ENCODE measurements around the gene PACRGL. TPM values are rescaled to one million over a fixed set of nuclear protein-coding genes. Genes with fewer than 3 reads are reported as not detected.
"Not testable (repeated sequence)": the region's sequence is repeated elsewhere in the genome, so short reads cannot be mapped to it uniquely, and the experiment has no call there.

Gene PACRGL
- total RNA-seq, 4 donors from 2014 or later = 17.1 to 50.3 (median 25.1) TPM

DNA sequence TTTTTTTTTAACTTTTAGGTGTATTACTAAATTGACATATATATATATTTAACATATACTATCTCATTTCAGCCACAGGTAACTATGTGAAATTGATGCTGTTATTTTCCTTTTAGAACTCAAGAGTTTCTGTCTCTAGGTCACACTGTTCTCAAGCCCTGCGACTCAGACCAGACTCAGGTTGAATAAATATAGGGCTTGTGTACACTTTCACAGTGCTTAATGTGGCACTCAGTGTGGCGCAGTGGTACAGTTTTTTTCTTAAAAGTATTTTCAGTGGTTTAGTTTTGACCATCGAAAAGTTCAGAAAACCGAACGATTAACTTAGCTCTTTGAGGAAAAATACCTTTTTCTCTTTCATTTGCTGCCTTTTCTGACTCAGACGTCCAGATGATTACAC is 24.7 kb downstream of the PACRGL start:
- Histone ChIP-seq H3K9me3 (peaks cover 0 to 7% (median 0%) of the 10 kb centered on the region in 4 donors), H3K4me1 (no peaks in the 10 kb centered on the region), H3K36me3 (peaks cover 0 to 48% (median 3%) of the 10 kb centered on the region in 3 donors), H3K27ac (no peak overlapping the region), H3K27me3 (no peaks in the 10 kb centered on the region), H3K4me3 (no peak overlapping the region)
- TF ChIP-seq POLR2A (IDR thresholded peaks at IDR 0.05) = no peak
- TF ChIP-seq, protein P1, sequence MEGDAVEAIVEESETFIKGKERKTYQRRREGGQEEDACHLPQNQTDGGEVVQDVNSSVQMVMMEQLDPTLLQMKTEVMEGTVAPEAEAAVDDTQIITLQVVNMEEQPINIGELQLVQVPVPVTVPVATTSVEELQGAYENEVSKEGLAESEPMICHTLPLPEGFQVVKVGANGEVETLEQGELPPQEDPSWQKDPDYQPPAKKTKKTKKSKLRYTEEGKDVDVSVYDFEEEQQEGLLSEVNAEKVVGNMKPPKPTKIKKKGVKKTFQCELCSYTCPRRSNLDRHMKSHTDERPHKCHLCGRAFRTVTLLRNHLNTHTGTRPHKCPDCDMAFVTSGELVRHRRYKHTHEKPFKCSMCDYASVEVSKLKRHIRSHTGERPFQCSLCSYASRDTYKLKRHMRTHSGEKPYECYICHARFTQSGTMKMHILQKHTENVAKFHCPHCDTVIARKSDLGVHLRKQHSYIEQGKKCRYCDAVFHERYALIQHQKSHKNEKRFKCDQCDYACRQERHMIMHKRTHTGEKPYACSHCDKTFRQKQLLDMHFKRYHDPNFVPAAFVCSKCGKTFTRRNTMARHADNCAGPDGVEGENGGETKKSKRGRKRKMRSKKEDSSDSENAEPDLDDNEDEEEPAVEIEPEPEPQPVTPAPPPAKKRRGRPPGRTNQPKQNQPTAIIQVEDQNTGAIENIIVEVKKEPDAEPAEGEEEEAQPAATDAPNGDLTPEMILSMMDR (IDR thresholded peaks at IDR 0.05) = no peak
- DNase-seq = no peak

DNA sequence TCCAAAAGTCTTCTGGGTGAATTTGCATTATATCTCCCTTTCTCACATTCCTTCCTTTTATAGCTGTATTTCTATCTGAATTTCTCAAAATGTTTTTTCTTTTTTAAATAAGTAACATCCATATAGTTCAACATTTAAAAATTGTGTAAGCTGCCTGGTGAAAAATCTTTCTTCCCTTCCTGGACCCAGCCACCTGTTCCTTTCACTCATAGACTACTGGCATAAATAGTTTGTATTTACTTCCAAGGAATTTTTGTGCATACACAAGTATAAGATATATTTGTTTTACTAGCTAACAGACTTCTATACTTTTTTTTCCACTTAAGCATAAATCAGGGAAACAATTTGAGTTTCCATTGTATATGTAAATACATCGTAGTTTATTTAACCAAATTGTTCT is 35.7 kb downstream of the PACRGL start:
- H3K4me3 ChIP-seq = no peak overlapping the region
- TF ChIP-seq, protein P1 (IDR thresholded peaks at IDR 0.05) = no peak
- TF ChIP-seq POLR2A (IDR thresholded peaks at IDR 0.05) = no peak

DNA sequence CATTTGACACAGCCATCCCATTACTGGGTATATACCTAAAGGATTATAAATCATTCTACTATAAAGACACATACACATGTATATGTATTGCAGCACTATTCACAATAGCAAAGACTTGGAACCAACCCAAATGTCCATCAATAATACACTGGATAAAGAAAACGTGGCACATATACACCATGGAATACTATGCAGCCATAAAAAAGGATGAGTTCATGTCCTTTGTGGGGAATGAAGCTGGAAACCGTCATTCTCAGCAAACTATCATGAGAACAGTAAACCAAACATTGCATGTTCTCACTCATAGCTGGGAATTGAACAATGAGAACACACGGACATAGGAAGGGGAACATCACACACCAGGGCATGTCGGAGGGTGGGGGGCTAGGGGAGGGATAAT is 45.7 kb downstream of the PACRGL start:
- H3K4me1 ChIP-seq, H3K9me3 ChIP-seq, H3K27ac ChIP-seq, H3K4me3 ChIP-seq, H3K27me3 ChIP-seq, H3K36me3 ChIP-seq, DNase-seq: not testable (repeated sequence)

More for the DNA sequence above, 35.7 kb downstream of the PACRGL start:
- peaks cover 0 to 28% (median 0%) of the 10 kb centered on the region in 3 donors for H3K36me3 ChIP-seq
- DNase-seq = no peak
- no peaks in the 10 kb centered on the region for H3K27me3 ChIP-seq
- peaks cover 0 to 10% (median 0%) of the 10 kb centered on the region in 4 donors for H3K9me3 ChIP-seq
- H3K27ac ChIP-seq = no peak overlapping the region
- H3K4me1 ChIP-seq = no peaks in the 10 kb centered on the region

DNA sequence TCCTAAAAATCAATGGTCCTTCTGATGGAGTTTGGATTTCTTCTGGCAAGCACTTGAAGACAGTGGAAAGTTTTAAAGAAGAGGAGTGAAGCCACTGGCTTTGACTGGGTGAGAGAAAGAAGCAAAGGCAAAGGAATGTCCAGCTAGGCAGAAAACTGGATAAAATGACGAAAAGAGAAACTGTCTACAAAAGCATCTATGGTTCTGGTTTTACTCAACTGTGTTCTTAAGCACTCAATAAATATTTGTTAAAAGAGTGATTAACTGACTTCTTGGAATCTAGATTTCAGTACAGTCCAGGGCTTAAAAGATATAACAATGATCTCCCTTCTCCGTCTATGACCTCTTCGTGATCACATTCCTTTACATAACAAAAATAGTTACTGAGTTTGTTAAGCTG is 52.4 kb downstream of the PACRGL start:
- TF ChIP-seq, protein P1 (IDR thresholded peaks at IDR 0.05) = no peak
- TF ChIP-seq POLR2A (IDR thresholded peaks at IDR 0.05) = no peak
- Histone ChIP-seq H3K4me1 (no peaks in the 10 kb centered on the region), H3K4me3 (no peak overlapping the region), H3K36me3 (no peaks in the 10 kb centered on the region), H3K27ac (no peak overlapping the region), H3K9me3 (no peaks in the 10 kb centered on the region), H3K27me3 (no peaks in the 10 kb centered on the region)
- DNase-seq = no peak

DNA sequence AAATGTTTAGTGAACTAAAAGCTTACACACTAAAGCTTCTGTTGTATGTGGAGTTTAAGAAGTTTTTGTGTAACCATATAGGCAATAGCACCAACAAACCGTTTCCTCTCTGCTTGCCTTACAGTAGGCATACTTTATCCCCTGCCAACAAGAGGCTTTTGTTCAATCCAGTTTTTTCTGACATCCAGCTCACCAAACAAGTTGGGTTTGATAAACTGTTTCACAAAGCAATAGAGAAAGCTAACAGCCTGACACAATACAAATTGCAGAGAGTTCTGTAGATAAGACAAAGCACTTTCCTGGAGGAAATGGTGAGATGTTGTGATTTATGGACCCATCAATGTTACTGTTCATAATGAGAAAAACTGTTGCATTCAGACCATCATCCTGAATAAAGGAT is 53.8 kb downstream of the PACRGL start:
- Histone ChIP-seq H3K4me3 (no peak overlapping the region), H3K27me3 (no peaks in the 10 kb centered on the region), H3K4me1 (no peaks in the 10 kb centered on the region), H3K9me3 (no peaks in the 10 kb centered on the region), H3K27ac (no peak overlapping the region), H3K36me3 (no peaks in the 10 kb centered on the region)
- TF ChIP-seq, protein P1 (IDR thresholded peaks at IDR 0.05) = no peak
- TF ChIP-seq POLR2A (IDR thresholded peaks at IDR 0.05) = no peak
- DNase-seq = no peak

DNA sequence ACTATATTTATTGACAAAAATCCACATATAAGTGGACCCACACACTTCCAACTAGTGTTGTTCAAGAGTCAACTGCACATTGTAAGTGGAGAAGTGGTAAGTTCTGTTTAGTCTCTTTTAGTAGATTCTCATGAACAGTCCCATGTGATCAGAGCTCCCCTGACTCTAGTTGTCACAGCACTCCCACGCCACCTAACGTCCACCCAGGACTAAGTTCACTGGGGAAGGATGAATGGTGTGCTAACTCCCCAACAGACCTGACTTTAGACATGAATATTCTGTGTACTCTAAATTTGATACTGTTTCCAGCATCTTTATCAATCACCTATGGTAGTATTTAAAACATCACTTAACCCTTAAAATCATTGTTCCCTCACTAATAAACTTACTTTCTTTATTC is 59.8 kb downstream of the PACRGL start:
- no peaks in the 10 kb centered on the region for H3K4me1 ChIP-seq
- no peaks in the 10 kb centered on the region for H3K27me3 ChIP-seq
- H3K4me3 ChIP-seq = no peak overlapping the region
- no peaks in the 10 kb centered on the region for H3K9me3 ChIP-seq
- TF ChIP-seq, protein P1 (IDR thresholded peaks at IDR 0.05) = no peak
- TF ChIP-seq POLR2A (IDR thresholded peaks at IDR 0.05) = no peak
- no peak for DNase-seq
- no peaks in the 10 kb centered on the region for H3K36me3 ChIP-seq
- H3K27ac ChIP-seq = no peak overlapping the region
